MCF 10A (cell line): ENCODE results near the gene TMEM97. TPM values are rescaled to one million over a fixed set of nuclear protein-coding genes. Genes with fewer than 3 reads are reported as not detected.
"Not testable (repeated sequence)": the region's sequence is repeated elsewhere in the genome, so short reads cannot be mapped to it uniquely, and the experiment has no call there.

ENCODE experiments used
- BruUV-seq: library from RNA; stranded (reverse); fragments of 400-500 nt; replicated peaks from 2 replicates; lab custom pipeline; 2021; lab: Mats Ljungman, UMichigan
- CTCF ChIA-PET: fragments of 300-600 bp; sonication (Branson Sonifier 250); formaldehyde crosslinking; extraction: SDS; loops from one replicate; lab custom pipeline; 2021; ENCODE audit warnings: antibody characterized with exemption, inconsistent platforms; lab: Yijun Ruan, JAX
- POLR2A ChIA-PET: fragments of 300-600, 350-650 bp; sonication (Branson Sonifier 250); formaldehyde crosslinking; extraction: SDS; loops from one replicate; lab custom pipeline; 2020; ENCODE audit warnings: antibody characterized with exemption, inconsistent platforms; lab: Yijun Ruan, JAX
- DNase-seq: peaks from one replicate; pipeline ENCODE4 v3.0.0-alpha.2; 2018; ENCODE audit not compliant: unreplicated experiment
- H3K27ac Mint-ChIP-seq: one replicate; pipeline ENCODE4 v1.8.0; 2022; ENCODE audit warnings: mild to moderate bottlenecking, low read depth, mixed read lengths; ENCODE audit not compliant: unreplicated experiment
- H3K27me3 Mint-ChIP-seq: one replicate; pipeline ENCODE4 v1.8.0; 2022; ENCODE audit warnings: mixed read lengths; ENCODE audit not compliant: insufficient read depth, unreplicated experiment
- H3K36me3 Mint-ChIP-seq: one replicate; pipeline ENCODE4 v1.8.0; 2022; ENCODE audit warnings: mild to moderate bottlenecking, moderate library complexity, mixed read lengths; ENCODE audit not compliant: insufficient read depth, unreplicated experiment
- H3K4me1 Mint-ChIP-seq: one replicate; pipeline ENCODE4 v1.8.0; 2022; ENCODE audit warnings: mixed read lengths; ENCODE audit not compliant: insufficient read depth, unreplicated experiment
- H3K4me3 Mint-ChIP-seq: one replicate; pipeline ENCODE4 v1.8.0; 2022; ENCODE audit warnings: mild to moderate bottlenecking, moderate library complexity, mixed read lengths; ENCODE audit not compliant: unreplicated experiment
- H3K9me3 Mint-ChIP-seq: one replicate; pipeline ENCODE4 v1.8.0; 2022; ENCODE audit warnings: mixed read lengths; ENCODE audit not compliant: unreplicated experiment
- CTCF ChIP-seq: fragments of 200-600 bp; IDR thresholded peaks from one replicate; pipeline ENCODE4 v1.8.0; 2022; ENCODE audit warnings: antibody characterized with exemption, mild to moderate bottlenecking; ENCODE audit not compliant: unreplicated experiment
- intact Hi-C: fragments of 100-400 bp; cut with micrococcal nuclease; formaldehyde crosslinking; loops from 2 replicates; pipeline ENCODE4 v1.14.1; 2022
- total RNA-seq: library from RNA; stranded (reverse); gene quantifications from 2 replicates; pipeline ENCODE4 v1.2.3, GENCODE V29; 2022

TMEM97 gene
- total RNA-seq, 1 experiment from 2014 or later: 12.1 TPM

- Mint-ChIP-seq H3K27me3 (no peaks in the 10 kb centered on the region), H3K4me3 (no peak overlapping the region), H3K27ac (no peak overlapping the region), H3K9me3 (no peaks in the 10 kb centered on the region), H3K36me3 (no peaks in the 10 kb centered on the region), H3K4me1 (peaks cover 19% of the 10 kb centered on the region)
- TF ChIP-seq CTCF: no peak
- intact Hi-C loops: no loop called here
- DNase-seq: no peak
- POLR2A ChIA-PET: no interaction called here
- CTCF ChIA-PET: interaction anchor here (1.7 kb wide), 1 partner anchor 47 kb away, joined by 6 read pairs; no protein-coding TSS in a partner anchor
- BruUV-seq: no TSS peak
Measured at GRCh38 chr17:28285965-28286364, 33.0 kb upstream of the TMEM97 start.

- ChIA-PET CTCF (interaction anchor here (0.7 to 0.8 kb wide), 2 partner anchors 25 to 57 kb away, joined by 3 to 4 read pairs; no protein-coding TSS in a partner anchor), POLR2A (no interaction called here)
- no peaks in the 10 kb centered on the region for H3K27me3 Mint-ChIP-seq
- BruUV-seq: no TSS peak
- no peak for TF ChIP-seq CTCF
- H3K4me3 Mint-ChIP-seq: no peak overlapping the region
- intact Hi-C loops: no loop called here
- no peak for DNase-seq
- H3K4me1 Mint-ChIP-seq: no peaks in the 10 kb centered on the region
- no peak overlapping the region for H3K27ac Mint-ChIP-seq
- H3K9me3 Mint-ChIP-seq: no peaks in the 10 kb centered on the region
- no peaks in the 10 kb centered on the region for H3K36me3 Mint-ChIP-seq
Measured at GRCh38 chr17:28290703-28291102, 28.3 kb upstream of the TMEM97 start.

GRCh38 chr17:28291780-28292330 lies 27.1 kb upstream of the TMEM97 start:
- ChIA-PET CTCF (no interaction called here), POLR2A (no interaction called here)
- no peak overlapping the region for H3K4me3 Mint-ChIP-seq
- H3K36me3 Mint-ChIP-seq: no peaks in the 10 kb centered on the region
- no TSS peak for BruUV-seq
- H3K27ac Mint-ChIP-seq: no peak overlapping the region
- no peaks in the 10 kb centered on the region for H3K4me1 Mint-ChIP-seq
- no peaks in the 10 kb centered on the region for H3K27me3 Mint-ChIP-seq
- intact Hi-C loops: no loop called here
- TF ChIP-seq CTCF: no peak
- H3K9me3 Mint-ChIP-seq: no peaks in the 10 kb centered on the region
- DNase-seq: no peak

GRCh38 chr17:28292878-28293277 lies 26.1 kb upstream of the TMEM97 start:
- CTCF ChIA-PET, H3K36me3 Mint-ChIP-seq, DNase-seq, H3K27me3 Mint-ChIP-seq, H3K27ac Mint-ChIP-seq, H3K4me1 Mint-ChIP-seq, BruUV-seq, intact Hi-C loops, H3K4me3 Mint-ChIP-seq, POLR2A ChIA-PET, H3K9me3 Mint-ChIP-seq: not testable (repeated sequence)
